ENCODE measurements around the gene TBKBP1.
A peak's percentile ranks its signal among the peaks of the same experiment; 100 is the strongest.

TBKBP1 gene

DNA sequence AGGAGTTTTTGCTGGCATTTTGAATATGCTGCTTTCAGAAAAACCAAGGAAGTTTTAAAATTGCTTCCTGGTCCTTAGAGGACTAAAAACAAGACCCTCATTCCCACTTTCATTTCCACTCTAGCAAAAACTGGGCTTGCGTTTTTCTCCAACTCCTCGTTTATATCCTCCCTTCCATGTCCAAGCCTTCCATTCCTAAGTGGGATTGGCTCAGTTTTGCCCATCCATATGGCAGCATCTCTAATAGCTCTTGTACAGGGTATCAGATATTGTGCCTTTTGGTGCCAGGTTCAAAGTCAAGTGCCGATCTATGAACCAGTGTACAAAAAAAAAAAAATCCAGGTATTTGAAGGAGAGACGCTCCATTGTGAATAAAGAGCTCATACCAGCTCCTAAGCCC is 9.9 kb upstream of the TBKBP1 start:
- Histone ChIP-seq H3K4me1 (ENCODE audit: control insufficient read depth, insufficient read depth, low read length) (no peaks in the 10 kb centered on the region), H3K36me3 (ENCODE audit: control insufficient read depth, insufficient read depth, low read length) (no peaks in the 10 kb centered on the region), H3K9ac (ENCODE audit: low read length) (no peak overlapping the region), H3K27me3 (ENCODE audit: control insufficient read depth, insufficient read depth, low read length) (no peaks in the 10 kb centered on the region), H3K4me3 (ENCODE audit: low read length) (no peak overlapping the region), H3K9me3 (ENCODE audit: control insufficient read depth, low read length) (no peaks in the 10 kb centered on the region)

DNA sequence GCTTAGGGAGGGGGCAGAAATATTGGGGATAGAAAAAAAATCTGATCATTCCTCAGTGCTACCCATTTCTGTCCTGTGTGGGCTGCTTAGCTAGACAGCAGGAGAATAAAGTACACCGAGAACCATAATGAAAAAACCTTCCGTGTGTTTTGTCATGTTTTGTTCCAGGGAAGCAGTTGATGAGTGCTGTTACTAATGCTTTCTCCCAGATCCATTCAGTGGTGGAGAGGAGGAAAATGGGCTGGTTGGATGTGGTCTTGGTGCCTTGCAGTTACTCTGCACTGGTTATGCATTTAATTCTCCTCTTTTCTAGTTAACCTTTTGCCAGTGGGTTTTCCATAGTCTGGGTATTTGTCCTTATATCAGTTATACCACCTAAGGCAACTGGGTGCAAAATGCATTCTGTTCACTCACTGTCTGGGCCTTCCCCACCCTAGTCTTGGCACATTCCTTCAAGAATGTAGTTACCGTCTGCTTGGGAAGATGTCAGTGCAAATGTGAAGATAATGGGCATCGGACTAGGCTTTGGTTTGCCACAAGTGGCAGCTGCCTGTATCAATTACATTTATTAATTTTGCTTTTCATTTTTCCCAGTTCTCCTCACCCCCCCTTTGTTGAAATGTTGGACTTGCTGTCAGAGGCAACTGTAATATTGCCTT is 9.3 kb upstream of the TBKBP1 start:
- H3K9me3 ChIP-seq (ENCODE audit: control insufficient read depth, low read length): no peaks in the 10 kb centered on the region
- H3K4me3 ChIP-seq (ENCODE audit: low read length): no peak overlapping the region
- no peaks in the 10 kb centered on the region for H3K4me1 ChIP-seq (ENCODE audit: control insufficient read depth, insufficient read depth, low read length)
- no peak overlapping the region for H3K9ac ChIP-seq (ENCODE audit: low read length)
- H3K27me3 ChIP-seq (ENCODE audit: control insufficient read depth, insufficient read depth, low read length): no peaks in the 10 kb centered on the region
- no peaks in the 10 kb centered on the region for H3K36me3 ChIP-seq (ENCODE audit: control insufficient read depth, insufficient read depth, low read length)

DNA sequence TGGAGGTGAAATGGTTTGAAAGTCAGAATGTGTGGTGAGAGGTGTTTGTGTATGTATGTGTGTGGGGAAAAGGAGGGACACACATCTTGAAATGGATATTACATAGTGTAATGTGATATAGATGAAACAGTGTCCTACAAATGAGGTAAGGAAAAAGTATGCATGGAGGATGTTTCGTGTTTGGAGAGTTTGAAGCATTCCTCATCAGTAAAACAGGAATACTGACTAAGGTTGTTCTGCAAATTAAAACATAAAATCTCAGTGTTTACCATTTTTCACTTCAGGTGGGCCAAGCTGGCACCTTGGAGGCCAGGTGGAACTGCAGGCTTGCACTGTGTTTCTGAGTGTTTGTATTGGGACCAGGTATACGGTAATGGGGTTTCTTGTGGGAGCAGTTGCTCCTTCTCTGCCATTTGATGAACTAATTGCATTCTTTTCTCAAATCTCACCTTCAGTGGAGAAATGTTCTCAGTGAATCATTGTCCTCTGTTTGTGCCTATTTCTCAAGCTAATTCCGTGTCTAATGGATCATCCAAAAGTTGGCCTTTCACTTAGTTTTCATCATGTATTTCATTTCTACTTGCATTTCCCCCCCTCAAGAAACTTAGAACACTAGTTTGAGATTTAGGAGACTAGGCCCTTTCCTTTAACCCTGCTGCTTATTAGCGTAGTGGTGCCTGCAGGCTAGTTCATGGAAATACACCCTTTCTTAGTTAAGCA is 8.2 kb upstream of the TBKBP1 start:
- Histone ChIP-seq H3K4me3 (ENCODE audit: low read length) (no peak overlapping the region), H3K36me3 (ENCODE audit: control insufficient read depth, insufficient read depth, low read length) (no peaks in the 10 kb centered on the region), H3K27me3 (ENCODE audit: control insufficient read depth, insufficient read depth, low read length) (no peaks in the 10 kb centered on the region), H3K9ac (ENCODE audit: low read length) (no peak overlapping the region), H3K9me3 (ENCODE audit: control insufficient read depth, low read length) (no peaks in the 10 kb centered on the region), H3K4me1 (ENCODE audit: control insufficient read depth, insufficient read depth, low read length) (no peaks in the 10 kb centered on the region)

DNA sequence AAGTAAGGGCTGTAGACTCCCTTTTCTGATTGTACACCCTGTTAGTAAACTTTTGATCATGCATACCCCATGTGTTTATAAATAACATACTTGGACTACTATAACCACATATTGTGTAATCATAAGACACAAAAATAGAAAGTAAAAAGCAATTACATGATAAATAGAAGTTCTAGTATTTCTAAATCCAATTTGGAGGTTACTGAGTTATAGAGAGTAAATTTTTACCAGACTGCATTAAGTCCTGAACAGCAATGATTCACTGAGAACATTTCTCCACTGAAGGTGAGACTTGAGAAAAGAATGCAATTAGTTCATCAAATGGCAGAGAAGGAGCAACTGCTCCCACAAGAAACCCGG is 7.7 kb upstream of the TBKBP1 start:
- Histone ChIP-seq H3K27me3 (ENCODE audit: control insufficient read depth, insufficient read depth, low read length) (no peaks in the 10 kb centered on the region), H3K4me1 (ENCODE audit: control insufficient read depth, insufficient read depth, low read length) (no peaks in the 10 kb centered on the region), H3K9ac (ENCODE audit: low read length) (no peak overlapping the region), H3K4me3 (ENCODE audit: low read length) (no peak overlapping the region), H3K36me3 (ENCODE audit: control insufficient read depth, insufficient read depth, low read length) (no peaks in the 10 kb centered on the region), H3K9me3 (ENCODE audit: control insufficient read depth, low read length) (no peaks in the 10 kb centered on the region)

DNA sequence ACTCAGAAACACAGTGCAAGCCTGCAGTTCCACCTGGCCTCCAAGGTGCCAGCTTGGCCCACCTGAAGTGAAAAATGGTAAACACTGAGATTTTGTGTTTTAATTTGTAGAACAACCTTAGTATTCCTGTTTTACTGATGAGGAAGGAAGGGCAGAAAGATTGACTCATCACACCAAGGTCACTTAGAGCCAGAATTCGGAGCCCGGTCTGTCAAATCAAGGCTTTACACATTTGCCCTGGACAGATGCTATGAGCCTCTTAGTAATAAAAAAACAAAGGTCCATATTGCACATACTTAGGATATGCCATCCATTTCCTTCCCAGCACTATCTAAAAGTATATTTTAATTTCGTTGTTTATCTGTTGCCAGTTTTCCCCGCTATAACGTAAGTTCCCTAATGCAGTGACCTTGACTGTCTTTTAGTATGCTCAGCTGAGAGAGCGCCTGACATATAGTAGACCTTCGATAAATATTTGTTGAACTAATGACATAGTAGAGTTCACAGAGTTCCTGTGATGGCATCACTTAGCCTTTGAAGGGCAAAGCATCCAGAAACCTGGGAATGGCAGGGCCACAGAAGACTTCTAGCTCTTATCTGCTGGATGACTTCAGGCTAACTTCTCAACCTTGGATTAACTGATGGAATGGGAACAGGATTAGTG is 7.2 kb upstream of the TBKBP1 start:
- no peak overlapping the region for H3K9ac ChIP-seq (ENCODE audit: low read length)
- no peak overlapping the region for H3K4me3 ChIP-seq (ENCODE audit: low read length)
- H3K4me1 ChIP-seq (ENCODE audit: control insufficient read depth, insufficient read depth, low read length): no peaks in the 10 kb centered on the region
- no peaks in the 10 kb centered on the region for H3K9me3 ChIP-seq (ENCODE audit: control insufficient read depth, low read length)
- H3K27me3 ChIP-seq (ENCODE audit: control insufficient read depth, insufficient read depth, low read length): no peaks in the 10 kb centered on the region
- H3K36me3 ChIP-seq (ENCODE audit: control insufficient read depth, insufficient read depth, low read length): no peaks in the 10 kb centered on the region

DNA sequence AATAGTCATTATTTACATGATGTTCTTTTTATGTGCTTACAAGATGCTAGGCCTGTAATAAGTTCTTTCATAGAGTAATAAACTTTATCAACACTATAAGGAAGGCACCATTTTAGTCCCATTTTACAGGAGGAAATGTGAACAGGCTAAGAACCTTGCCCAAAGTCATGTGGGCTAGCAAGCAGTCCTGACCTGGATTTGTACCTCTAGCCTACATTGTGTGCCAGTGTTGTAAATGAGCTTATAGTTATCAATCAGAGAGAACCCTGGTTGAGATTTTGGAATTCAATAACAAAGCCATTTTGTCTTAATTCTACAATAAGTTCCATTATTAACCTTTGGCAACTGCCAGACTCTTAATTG is 6.7 kb upstream of the TBKBP1 start:
- Histone ChIP-seq H3K9ac (ENCODE audit: low read length) (no peak overlapping the region), H3K9me3 (ENCODE audit: control insufficient read depth, low read length) (no peaks in the 10 kb centered on the region), H3K4me1 (ENCODE audit: control insufficient read depth, insufficient read depth, low read length) (no peaks in the 10 kb centered on the region), H3K4me3 (ENCODE audit: low read length) (no peak overlapping the region), H3K27me3 (ENCODE audit: control insufficient read depth, insufficient read depth, low read length) (peaks cover 5% of the 10 kb centered on the region), H3K36me3 (ENCODE audit: control insufficient read depth, insufficient read depth, low read length) (no peaks in the 10 kb centered on the region)

DNA sequence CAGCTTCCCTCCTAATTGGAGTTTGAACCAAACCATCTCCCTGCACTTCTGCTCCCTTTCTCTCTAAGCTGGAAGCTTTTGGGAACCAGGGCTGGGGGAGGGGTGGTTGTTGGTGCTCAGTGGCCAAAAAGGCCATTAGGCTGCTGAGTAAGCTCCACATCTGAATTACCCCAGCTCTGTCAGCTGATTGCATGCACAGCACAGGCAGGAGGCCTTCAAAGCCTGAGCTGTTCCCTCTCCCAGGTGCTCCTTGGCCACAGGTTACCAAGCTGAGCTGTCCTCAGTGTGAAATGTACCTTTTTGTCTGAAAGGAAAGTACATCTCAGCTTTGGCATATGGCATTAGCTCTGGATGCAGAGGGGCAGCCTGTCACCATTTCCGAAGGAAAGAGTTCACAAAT is 6.2 kb upstream of the TBKBP1 start:
- Histone ChIP-seq H3K9ac (ENCODE audit: low read length) (no peak overlapping the region), H3K27me3 (ENCODE audit: control insufficient read depth, insufficient read depth, low read length) (peaks cover 8% of the 10 kb centered on the region), H3K9me3 (ENCODE audit: control insufficient read depth, low read length) (no peaks in the 10 kb centered on the region), H3K4me1 (ENCODE audit: control insufficient read depth, insufficient read depth, low read length) (peaks cover 3% of the 10 kb centered on the region), H3K4me3 (ENCODE audit: low read length) (no peak overlapping the region), H3K36me3 (ENCODE audit: control insufficient read depth, insufficient read depth, low read length) (no peaks in the 10 kb centered on the region)

DNA sequence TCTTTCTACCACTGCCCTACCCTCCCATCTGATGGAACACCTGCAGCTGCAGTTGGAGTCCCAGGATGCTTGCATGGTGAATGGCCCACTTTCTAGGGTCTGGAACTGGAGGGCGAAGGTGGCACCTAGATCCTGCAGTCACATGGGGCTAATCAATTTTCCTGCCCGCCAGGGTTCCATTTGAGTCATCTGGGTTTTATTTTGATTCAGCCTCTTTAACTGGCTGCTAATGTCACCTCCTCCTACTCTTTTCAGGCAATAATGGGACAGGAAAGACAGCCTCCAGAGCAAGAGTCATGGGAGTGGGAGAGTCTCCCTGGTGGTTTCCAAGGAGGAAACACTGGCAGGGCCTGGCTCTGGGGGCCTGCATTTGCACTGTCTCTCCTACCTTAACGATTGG is 3.8 kb upstream of the TBKBP1 start:
- Histone ChIP-seq H3K9ac (ENCODE audit: low read length) (no peak overlapping the region), H3K4me1 (ENCODE audit: control insufficient read depth, insufficient read depth, low read length) (peaks cover 11% of the 10 kb centered on the region), H3K9me3 (ENCODE audit: control insufficient read depth, low read length) (no peaks in the 10 kb centered on the region), H3K4me3 (ENCODE audit: low read length) (no peak overlapping the region), H3K36me3 (ENCODE audit: control insufficient read depth, insufficient read depth, low read length) (no peaks in the 10 kb centered on the region), H3K27me3 (ENCODE audit: control insufficient read depth, insufficient read depth, low read length) (peaks cover 20% of the 10 kb centered on the region)

DNA sequence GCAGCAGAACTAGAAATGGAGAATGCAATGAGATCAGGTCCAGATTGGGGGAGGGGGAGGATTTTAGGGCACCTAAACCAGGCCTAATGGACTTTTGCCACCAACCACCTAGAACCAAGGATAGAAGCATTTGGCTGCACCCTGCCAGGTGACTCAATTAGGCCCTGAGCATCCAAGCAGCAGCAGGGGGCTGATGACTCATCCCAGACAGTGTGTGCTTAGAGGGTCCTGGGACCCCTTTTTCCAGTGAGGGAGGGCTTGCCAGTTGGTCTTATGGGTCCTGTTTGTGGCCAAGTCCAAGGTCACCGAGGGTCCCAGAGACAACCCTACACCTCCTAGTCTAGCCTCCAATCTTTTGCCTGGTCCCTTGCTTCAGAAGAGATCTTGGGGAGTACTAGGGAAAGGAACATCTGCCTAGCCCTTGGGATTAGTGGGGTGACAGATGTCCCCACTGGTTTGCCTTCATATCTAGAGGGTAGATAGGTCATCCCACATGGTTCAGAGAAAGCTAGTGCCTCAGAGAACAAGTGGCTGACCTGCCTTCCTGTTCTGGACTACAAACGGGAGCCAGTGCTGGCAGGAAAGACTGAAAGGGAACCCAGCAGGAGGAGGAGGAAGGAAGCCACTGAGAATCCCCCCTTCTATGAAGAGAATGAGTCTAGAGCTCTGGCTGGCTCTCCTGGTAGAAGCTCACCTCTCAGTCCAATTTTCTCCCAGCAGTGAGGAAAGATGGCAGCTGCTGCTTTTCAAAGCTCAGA is 1.6 kb upstream of the TBKBP1 start:
- Histone ChIP-seq H3K4me3 (ENCODE audit: low read length) (no peak overlapping the region), H3K4me1 (ENCODE audit: control insufficient read depth, insufficient read depth, low read length) (peaks cover 11% of the 10 kb centered on the region), H3K36me3 (ENCODE audit: control insufficient read depth, insufficient read depth, low read length) (no peaks in the 10 kb centered on the region), H3K27me3 (ENCODE audit: control insufficient read depth, insufficient read depth, low read length) (peaks cover 27% of the 10 kb centered on the region), H3K9me3 (ENCODE audit: control insufficient read depth, low read length) (no peaks in the 10 kb centered on the region), H3K9ac (ENCODE audit: low read length) (no peak overlapping the region)

DNA sequence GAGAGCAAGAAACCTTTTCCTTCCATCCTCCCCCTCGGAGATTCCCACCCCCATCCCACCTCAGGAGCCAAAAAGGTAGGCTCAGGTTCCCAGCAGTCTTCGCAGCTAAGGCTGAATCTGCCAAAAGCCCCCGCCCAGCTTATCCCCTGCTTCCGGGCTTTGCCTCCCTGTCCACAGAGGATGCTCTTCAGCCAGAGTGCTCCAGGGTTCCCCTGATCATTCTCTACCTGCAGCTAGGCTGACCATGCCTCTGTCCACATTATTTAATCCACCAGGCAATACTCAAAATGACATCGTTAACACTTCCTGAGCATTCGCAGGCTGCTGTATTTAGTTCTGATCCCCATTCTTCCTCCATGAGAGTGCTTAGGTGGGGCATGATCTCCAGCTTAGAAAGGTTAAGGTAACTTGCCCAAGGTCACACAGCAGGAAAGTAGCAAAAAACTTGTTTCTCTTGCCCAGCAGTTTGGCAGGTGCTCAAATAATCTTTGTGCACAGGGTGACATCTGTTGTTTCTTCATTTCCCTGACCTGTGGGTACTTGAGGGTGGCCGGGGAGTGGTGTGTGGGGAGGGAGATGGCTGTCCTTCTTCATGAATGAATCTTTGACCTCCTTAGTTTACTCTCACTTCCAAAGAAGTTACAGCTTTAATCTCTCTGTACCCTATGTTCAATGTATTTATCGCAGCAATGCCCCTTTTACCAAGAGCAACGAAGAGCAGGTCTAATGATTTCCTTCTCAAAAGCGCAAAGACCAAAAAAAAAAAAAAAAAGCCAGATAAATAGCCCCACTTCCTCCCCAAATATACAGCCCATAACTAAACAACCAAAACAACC is 848 bp upstream of the TBKBP1 start:
- Histone ChIP-seq H3K4me1 (ENCODE audit: control insufficient read depth, insufficient read depth, low read length) (peaks cover 11% of the 10 kb centered on the region), H3K27me3 (ENCODE audit: control insufficient read depth, insufficient read depth, low read length) (peaks cover 27% of the 10 kb centered on the region), H3K9me3 (ENCODE audit: control insufficient read depth, low read length) (no peaks in the 10 kb centered on the region), H3K9ac (ENCODE audit: low read length) (no peak overlapping the region), H3K4me3 (ENCODE audit: low read length) (no peak overlapping the region), H3K36me3 (ENCODE audit: control insufficient read depth, insufficient read depth, low read length) (no peaks in the 10 kb centered on the region)

DNA sequence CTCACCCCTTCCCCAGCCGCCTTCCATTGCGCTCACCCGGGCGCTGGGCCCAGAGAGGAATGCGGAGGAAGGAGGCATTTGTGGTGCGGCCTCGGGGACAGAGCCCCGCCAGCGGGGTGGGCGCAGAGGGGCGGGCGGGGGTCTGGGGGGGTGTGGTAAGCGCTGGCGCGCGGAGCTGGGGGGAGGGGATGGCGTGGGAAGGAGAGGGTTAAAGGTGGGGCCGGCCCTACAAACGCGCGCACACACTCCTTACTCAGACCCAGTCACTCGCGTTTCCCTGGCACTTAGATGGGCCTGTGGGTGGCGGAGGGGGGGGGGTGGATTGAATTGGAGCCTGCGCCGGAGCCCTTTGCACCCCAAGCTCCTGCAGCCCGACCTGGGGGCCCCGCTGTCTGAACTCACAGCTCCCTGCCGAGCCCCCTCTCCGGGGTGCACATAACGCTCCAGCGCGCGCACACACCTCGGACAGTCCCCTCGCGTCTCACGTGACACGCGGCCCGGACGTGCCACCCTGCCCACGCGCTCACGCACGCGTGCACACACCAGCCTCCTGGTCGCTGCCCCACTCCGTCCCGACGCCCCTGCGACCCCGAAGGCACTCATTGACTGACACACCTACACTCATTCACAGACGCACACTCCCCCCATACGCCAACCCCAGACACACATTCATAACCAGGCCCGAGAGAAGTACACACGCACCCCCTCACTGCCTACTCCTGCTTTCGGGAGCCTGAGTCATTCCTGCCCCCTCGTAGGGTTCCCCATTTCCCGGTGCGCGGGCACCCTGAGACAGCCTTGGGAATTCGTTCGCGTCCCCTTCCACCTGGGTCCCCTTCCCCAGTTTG is 844 bp downstream of the TBKBP1 start:
- H3K9ac ChIP-seq (ENCODE audit: low read length): peak overlapping the region; percentile 53

More for the DNA sequence above, 844 bp downstream of the TBKBP1 start:
- Histone ChIP-seq H3K36me3 (ENCODE audit: control insufficient read depth, insufficient read depth, low read length) (no peaks in the 10 kb centered on the region), H3K4me3 (ENCODE audit: low read length) (no peak overlapping the region), H3K4me1 (ENCODE audit: control insufficient read depth, insufficient read depth, low read length) (peaks cover 11% of the 10 kb centered on the region), H3K9me3 (ENCODE audit: control insufficient read depth, low read length) (no peaks in the 10 kb centered on the region), H3K27me3 (ENCODE audit: control insufficient read depth, insufficient read depth, low read length) (peaks cover 27% of the 10 kb centered on the region)

Measured in mucosa of stomach (tissue), 1 donor.